Calu3 (cell line): Measurements from ENCODE around the gene PCBP1. TPM values are rescaled to one million over a fixed set of nuclear protein-coding genes. Genes with fewer than 3 reads are reported as not detected.
"Not testable (repeated sequence)": the region's sequence is repeated elsewhere in the genome, so short reads cannot be mapped to it uniquely, and the experiment has no call there.

Source experiments
- BruUV-seq: library from RNA; stranded (reverse); fragments of 400-500 nt; replicated peaks from 2 replicates; lab custom pipeline; 2021; lab: Mats Ljungman, UMichigan
- CTCF ChIA-PET: fragments of 300-600 bp; sonication (Branson Sonifier 250); formaldehyde crosslinking; loops from one replicate; lab custom pipeline; 2022; ENCODE audit warnings: antibody characterized with exemption; lab: Charles Lee
- DNase-seq: peaks from one replicate; pipeline ENCODE4 v3.0.0; 2022
- H3K27ac Mint-ChIP-seq: one replicate; pipeline ENCODE4 v1.8.0; 2022; ENCODE audit warnings: mixed read lengths; ENCODE audit not compliant: unreplicated experiment
- H3K27me3 Mint-ChIP-seq: one replicate; pipeline ENCODE4 v1.8.0; 2022; ENCODE audit warnings: mixed read lengths; ENCODE audit not compliant: unreplicated experiment
- H3K36me3 Mint-ChIP-seq: one replicate; pipeline ENCODE4 v1.8.0; 2022; ENCODE audit warnings: mild to moderate bottlenecking, moderate library complexity, mixed read lengths; ENCODE audit not compliant: insufficient read depth, unreplicated experiment
- H3K4me1 Mint-ChIP-seq: one replicate; pipeline ENCODE4 v1.8.0; 2022; ENCODE audit warnings: mild to moderate bottlenecking, low read depth, mixed read lengths; ENCODE audit not compliant: unreplicated experiment
- H3K4me3 Mint-ChIP-seq: one replicate; pipeline ENCODE4 v1.8.0; 2022; ENCODE audit warnings: mild to moderate bottlenecking, low read depth, moderate library complexity, mixed read lengths; ENCODE audit not compliant: unreplicated experiment
- H3K9me3 Mint-ChIP-seq: one replicate; pipeline ENCODE4 v1.8.0; 2022; ENCODE audit warnings: low read depth, mixed read lengths; ENCODE audit not compliant: unreplicated experiment
- intact Hi-C: fragments of 100-400 bp; cut with micrococcal nuclease; formaldehyde crosslinking; loops from one replicate; pipeline ENCODE4 v1.10.0; 2022; ENCODE audit not compliant: unreplicated experiment
- total RNA-seq: library from RNA; stranded (reverse); gene quantifications from 2 replicates; pipeline ENCODE4 v1.2.3, GENCODE V29; 2022
- TF ChIP-seq, protein P1 (sequence below): fragments of 200-600 bp; IDR thresholded peaks from one replicate; pipeline ENCODE4 v1.8.0; 2022; ENCODE audit warnings: antibody characterized with exemption; ENCODE audit not compliant: unreplicated experiment

PCBP1 gene
- total RNA-seq, 1 experiment from 2014 or later = 252 TPM

- no peak for DNase-seq
Measured at GRCh38 chr2:70124983-70125480, 37.8 kb downstream of the PCBP1 start.

GRCh38 chr2:70125498-70125898 lies 38.2 kb downstream of the PCBP1 start:
- Mint-ChIP-seq H3K27me3 (no peaks in the 10 kb centered on the region), H3K4me1 (peaks cover 40% of the 10 kb centered on the region), H3K4me3 (peak overlapping the region; percentile 81), H3K9me3 (no peaks in the 10 kb centered on the region), H3K27ac (peak overlapping the region; percentile 98), H3K36me3 (peaks cover 28% of the 10 kb centered on the region)
- TF ChIP-seq, protein P1, sequence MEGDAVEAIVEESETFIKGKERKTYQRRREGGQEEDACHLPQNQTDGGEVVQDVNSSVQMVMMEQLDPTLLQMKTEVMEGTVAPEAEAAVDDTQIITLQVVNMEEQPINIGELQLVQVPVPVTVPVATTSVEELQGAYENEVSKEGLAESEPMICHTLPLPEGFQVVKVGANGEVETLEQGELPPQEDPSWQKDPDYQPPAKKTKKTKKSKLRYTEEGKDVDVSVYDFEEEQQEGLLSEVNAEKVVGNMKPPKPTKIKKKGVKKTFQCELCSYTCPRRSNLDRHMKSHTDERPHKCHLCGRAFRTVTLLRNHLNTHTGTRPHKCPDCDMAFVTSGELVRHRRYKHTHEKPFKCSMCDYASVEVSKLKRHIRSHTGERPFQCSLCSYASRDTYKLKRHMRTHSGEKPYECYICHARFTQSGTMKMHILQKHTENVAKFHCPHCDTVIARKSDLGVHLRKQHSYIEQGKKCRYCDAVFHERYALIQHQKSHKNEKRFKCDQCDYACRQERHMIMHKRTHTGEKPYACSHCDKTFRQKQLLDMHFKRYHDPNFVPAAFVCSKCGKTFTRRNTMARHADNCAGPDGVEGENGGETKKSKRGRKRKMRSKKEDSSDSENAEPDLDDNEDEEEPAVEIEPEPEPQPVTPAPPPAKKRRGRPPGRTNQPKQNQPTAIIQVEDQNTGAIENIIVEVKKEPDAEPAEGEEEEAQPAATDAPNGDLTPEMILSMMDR = no peak
- CTCF ChIA-PET = interaction anchor here (0.7 kb wide), 1 partner anchor 214 kb away, joined by 3 read pairs; no protein-coding TSS in a partner anchor
- no TSS peak for BruUV-seq
- intact Hi-C loops = no loop called here
- DNase-seq = no peak

More at GRCh38 chr2:70124983-70125480, 37.8 kb downstream of the PCBP1 start:
- BruUV-seq = no TSS peak
- TF ChIP-seq, protein P1 = no peak
- CTCF ChIA-PET = interaction anchor here (0.8 to 1.0 kb wide), 2 partner anchors 9 to 16 kb away, joined by 3 to 5 read pairs; no protein-coding TSS in a partner anchor
- peak overlapping the region; percentile 98 for H3K27ac Mint-ChIP-seq
- intact Hi-C loops = no loop called here
- peak overlapping the region; percentile 81 for H3K4me3 Mint-ChIP-seq
- no peaks in the 10 kb centered on the region for H3K9me3 Mint-ChIP-seq
- H3K36me3 Mint-ChIP-seq = peaks cover 28% of the 10 kb centered on the region
- H3K27me3 Mint-ChIP-seq = no peaks in the 10 kb centered on the region
- H3K4me1 Mint-ChIP-seq = peaks cover 40% of the 10 kb centered on the region

DNA sequence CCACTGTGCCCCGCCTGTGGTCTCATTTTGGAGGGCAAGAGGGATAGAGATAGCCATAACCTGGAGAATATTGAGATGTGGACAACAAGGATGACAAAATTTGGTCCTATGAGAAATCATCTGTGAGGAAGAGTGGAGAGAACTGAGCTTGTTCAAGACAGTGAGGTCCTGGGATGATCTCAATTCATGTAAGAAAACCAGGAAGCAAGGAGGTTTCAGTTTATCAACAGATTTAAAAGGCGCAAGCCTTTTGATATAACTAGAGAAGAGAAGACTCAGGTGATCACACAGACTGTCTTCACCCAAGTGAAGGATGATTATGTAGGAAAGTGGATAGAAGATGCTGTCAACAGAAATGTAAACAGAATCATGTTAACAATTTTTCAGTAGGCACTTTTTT lies 39.1 kb downstream of the PCBP1 start:
- Mint-ChIP-seq H3K4me1 (peaks cover 40% of the 10 kb centered on the region), H3K36me3 (peaks cover 28% of the 10 kb centered on the region), H3K4me3 (peak overlapping the region; percentile 81), H3K9me3 (no peaks in the 10 kb centered on the region), H3K27me3 (no peaks in the 10 kb centered on the region), H3K27ac (peak overlapping the region; percentile 98)
- intact Hi-C loops = no loop called here
- no peak for DNase-seq
- BruUV-seq = no TSS peak
- CTCF ChIA-PET = interaction anchor here (0.7 kb wide), 1 partner anchor 214 kb away, joined by 3 read pairs; no protein-coding TSS in a partner anchor
- TF ChIP-seq, protein P1 = no peak

DNA sequence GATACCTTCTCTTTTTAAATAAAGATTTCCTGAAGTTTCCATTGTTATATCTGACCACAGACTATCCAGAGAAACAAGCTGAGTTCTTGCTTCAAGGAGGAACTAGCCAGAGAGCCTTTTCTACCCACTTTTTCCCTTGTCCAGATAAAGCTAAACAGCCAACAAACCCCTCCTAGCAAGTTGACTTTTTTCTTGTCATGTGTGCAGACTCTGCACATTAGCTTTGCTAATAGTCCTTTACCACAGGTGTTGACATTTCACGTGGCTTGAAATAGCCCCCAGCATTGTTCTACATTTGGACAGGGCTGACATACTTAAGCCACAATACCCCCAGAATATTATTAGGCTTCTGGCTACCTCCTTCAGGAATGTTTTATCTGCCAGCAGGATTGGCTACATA lies 40.7 kb downstream of the PCBP1 start:
- TF ChIP-seq, protein P1 = no peak
- no peak overlapping the region for H3K27ac Mint-ChIP-seq
- DNase-seq = no peak
- intact Hi-C loops = no loop called here
- no peaks in the 10 kb centered on the region for H3K27me3 Mint-ChIP-seq
- H3K4me1 Mint-ChIP-seq = peaks cover 47% of the 10 kb centered on the region
- CTCF ChIA-PET = no interaction called here
- BruUV-seq = no TSS peak
- H3K9me3 Mint-ChIP-seq = no peaks in the 10 kb centered on the region
- peaks cover 26% of the 10 kb centered on the region for H3K36me3 Mint-ChIP-seq
- H3K4me3 Mint-ChIP-seq = no peak overlapping the region

DNA sequence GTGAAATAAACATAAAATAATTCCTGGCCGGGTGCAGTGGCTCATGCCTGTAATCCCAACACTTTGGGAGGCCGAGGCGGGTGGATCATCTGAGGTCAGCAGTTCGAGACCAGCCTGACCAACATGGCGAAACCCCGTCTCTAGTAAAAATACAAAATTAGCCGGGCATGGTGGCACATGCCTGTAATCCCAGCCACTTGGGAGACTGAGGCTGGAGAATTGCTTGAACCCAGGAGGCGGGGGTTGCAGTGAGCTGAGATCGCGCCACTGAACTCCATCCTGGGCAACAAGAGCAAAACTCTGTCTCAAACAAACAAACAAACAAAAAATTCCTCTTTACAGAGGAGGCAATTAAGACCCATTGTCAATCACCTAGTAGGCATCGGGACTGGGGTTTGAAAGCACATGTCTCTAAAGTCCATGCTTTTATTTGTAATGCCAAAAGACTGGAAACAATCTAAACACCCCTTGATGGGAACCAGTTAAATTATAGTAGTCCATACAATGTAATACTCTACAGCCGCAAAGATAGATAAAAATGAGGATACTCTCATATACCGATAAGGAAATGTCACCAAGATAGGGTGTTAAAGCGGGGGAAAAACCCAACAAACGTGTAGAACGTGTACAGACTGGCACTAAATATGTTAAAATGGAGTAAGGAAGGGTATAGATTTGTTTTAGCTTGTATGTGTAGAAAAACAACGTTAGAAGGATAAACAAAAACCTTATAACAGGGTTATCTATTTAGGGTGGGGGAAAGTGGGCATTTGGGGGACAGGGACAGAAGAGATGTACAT lies 44.3 kb downstream of the PCBP1 start:
- H3K4me1 Mint-ChIP-seq = peaks cover 39% of the 10 kb centered on the region
- intact Hi-C loops = loop anchor here (2.0 kb wide), 1 partner anchor 23 kb away; no protein-coding TSS in a partner anchor
- CTCF ChIA-PET = interaction anchor here (1.6 kb wide), 1 partner anchor 8 kb away, joined by 3 read pairs; no protein-coding TSS in a partner anchor
- not testable (repeated sequence) for H3K9me3 Mint-ChIP-seq, BruUV-seq, H3K27me3 Mint-ChIP-seq, H3K4me3 Mint-ChIP-seq, DNase-seq, H3K27ac Mint-ChIP-seq
- H3K36me3 Mint-ChIP-seq = peaks cover 16% of the 10 kb centered on the region
